ENCODE results near the gene GPX5.

- TF ChIP-seq CTCF (IDR thresholded peaks at IDR 0.05) (no peak), POLR2AphosphoS5 (IDR thresholded peaks at IDR 0.05; ENCODE audit: insufficient read depth in 1 of 2, low read depth in 1 of 2) (no peak), POLR2A (IDR thresholded peaks at IDR 0.05) (no peak)
Observed at GRCh38 chr6:28523241-28523622, 2.4 kb upstream of the GPX5 start.

Measured in vagina (tissue), 2 donors.